OCI-LY1 (cell line): ENCODE measurements around the gene ICE2.

Experiments used
- CTCF ChIP-seq: fragments of 200-600 bp; sonication (generic), shearing (Covaris generic); IDR thresholded peaks from 2 replicates; pipeline ENCODE4 v1.5.1; 2017; ENCODE audit warnings: mild to moderate bottlenecking, antibody characterized with exemption, low read length, moderate library complexity, mixed read lengths
- EZH2 ChIP-seq: fragments of 200-600 bp; sonication (generic), shearing (Covaris generic); IDR thresholded peaks from 2 replicates; pipeline ENCODE4 v1.8.0; 2017; ENCODE audit warnings: borderline replicate concordance, mixed run types, mild to moderate bottlenecking, antibody characterized with exemption, low read length, moderate library complexity, mixed read lengths

GRCh38 chr15:60458721-60459120, 20.2 kb downstream of the ICE2 start:
- no peak for TF ChIP-seq CTCF
- TF ChIP-seq EZH2 = no peak
